Neural crest cell (in vitro differentiated cells): ENCODE results near the gene CDH1. TPM values are rescaled to one million over a fixed set of nuclear protein-coding genes. Genes with fewer than 3 reads are reported as not detected.
"Not testable (repeated sequence)": the region's sequence is repeated elsewhere in the genome, so short reads cannot be mapped to it uniquely, and the experiment has no call there.

ENCODE experiments used
- DNase-seq: peaks from one replicate; pipeline ENCODE4 v3.0.0; 2021; ENCODE audit warnings: low read depth, mixed read lengths, low spot score
- H3K27ac Mint-ChIP-seq: one replicate; pipeline ENCODE4 v1.8.0; 2021; ENCODE audit warnings: mild to moderate bottlenecking, mixed read lengths; ENCODE audit not compliant: unreplicated experiment
- H3K27me3 Mint-ChIP-seq: 2 replicates; pipeline ENCODE4 v1.8.0; 2021; ENCODE audit warnings: low read depth, mild to moderate bottlenecking, mixed read lengths
- H3K36me3 Mint-ChIP-seq: 2 replicates; pipeline ENCODE4 v1.8.0; 2021; ENCODE audit warnings: low read depth, mild to moderate bottlenecking, mixed read lengths
- H3K4me1 Mint-ChIP-seq: 2 replicates; pipeline ENCODE4 v1.8.0; 2021; ENCODE audit warnings: mixed read lengths
- H3K4me3 Mint-ChIP-seq: one replicate; pipeline ENCODE4 v1.8.0; 2021; ENCODE audit warnings: mild to moderate bottlenecking, mixed read lengths
- H3K9me3 Mint-ChIP-seq: 2 replicates; pipeline ENCODE4 v1.8.0; 2021; ENCODE audit warnings: mixed read lengths
- CTCF ChIP-seq: fragments of 200-600 bp; sonication (generic); conservative IDR thresholded peaks from 2 replicates; pipeline ENCODE4 v1.5.0; 2021; ENCODE audit warnings: antibody characterized with exemption, mild to moderate bottlenecking
- total RNA-seq: library from RNA; stranded (reverse); gene quantifications from 2 replicates; pipeline ENCODE4 v1.2.1, GENCODE V29; 2021

CDH1 gene
- total RNA-seq, 1 donor from 2014 or later = 1.1 TPM

DNA sequence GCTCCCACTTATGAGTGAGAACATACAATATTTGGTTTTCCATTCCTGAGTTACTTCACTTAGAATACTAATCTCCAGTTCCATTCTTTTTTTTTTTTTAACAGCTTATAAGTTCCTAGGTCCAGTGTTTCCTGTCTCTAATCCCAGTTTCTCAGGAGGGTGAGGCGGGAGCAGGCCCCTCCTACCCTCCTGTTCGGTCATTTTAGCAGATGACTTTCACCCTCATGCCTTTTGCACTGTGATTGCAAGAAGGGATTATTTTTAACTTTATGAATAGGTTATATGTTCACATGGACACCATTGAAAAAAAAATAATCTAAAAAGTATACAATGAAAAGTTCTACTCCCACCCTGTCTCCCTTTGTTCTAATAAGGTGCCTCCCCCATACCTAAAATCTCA is 47.6 kb downstream of the CDH1 start:
- Mint-ChIP-seq H3K4me1 (peaks cover 26% of the 10 kb centered on the region), H3K27ac (no peak overlapping the region), H3K9me3 (no peaks in the 10 kb centered on the region), H3K36me3 (no peaks in the 10 kb centered on the region), H3K4me3 (no peak overlapping the region), H3K27me3 (no peaks in the 10 kb centered on the region)
- no peak for DNase-seq
- no peak for TF ChIP-seq CTCF

GRCh38 chr16:68785715-68786114 is 48.6 kb downstream of the CDH1 start:
- H3K27ac Mint-ChIP-seq = no peak overlapping the region
- no peaks in the 10 kb centered on the region for H3K9me3 Mint-ChIP-seq
- H3K36me3 Mint-ChIP-seq = no peaks in the 10 kb centered on the region
- no peaks in the 10 kb centered on the region for H3K27me3 Mint-ChIP-seq
- no peak for TF ChIP-seq CTCF
- DNase-seq = no peak
- H3K4me3 Mint-ChIP-seq = no peak overlapping the region
- H3K4me1 Mint-ChIP-seq = peaks cover 30% of the 10 kb centered on the region

GRCh38 chr16:68786685-68787418 is 49.8 kb downstream of the CDH1 start:
- Mint-ChIP-seq H3K36me3 (no peaks in the 10 kb centered on the region), H3K9me3 (no peaks in the 10 kb centered on the region), H3K27me3 (no peaks in the 10 kb centered on the region), H3K27ac (peak overlapping the region; percentile 80), H3K4me1 (peaks cover 24% of the 10 kb centered on the region), H3K4me3 (no peak overlapping the region)
- DNase-seq = no peak
- TF ChIP-seq CTCF = no peak

DNA sequence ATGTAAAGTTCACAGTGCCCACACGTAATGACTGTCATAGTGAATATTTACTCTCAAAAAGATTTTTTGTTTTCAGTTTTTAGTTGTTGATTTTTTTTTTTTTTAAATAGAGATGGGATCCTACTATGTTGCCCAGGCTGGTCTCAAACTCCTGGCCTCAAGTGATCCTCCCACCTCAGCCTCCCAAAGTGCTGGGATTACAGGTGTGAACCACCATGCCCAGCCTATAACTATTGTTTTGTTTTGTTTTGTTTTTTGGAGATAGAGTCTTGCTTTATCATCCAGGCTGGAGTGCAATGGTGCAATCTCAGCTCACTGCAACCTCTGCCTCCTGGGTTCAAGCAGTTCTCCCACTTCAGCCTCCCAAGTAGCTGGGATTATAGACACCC is 50.3 kb downstream of the CDH1 start:
- H3K4me3 Mint-ChIP-seq, H3K27me3 Mint-ChIP-seq, H3K27ac Mint-ChIP-seq, H3K36me3 Mint-ChIP-seq, DNase-seq, H3K9me3 Mint-ChIP-seq: not testable (repeated sequence)
- H3K4me1 Mint-ChIP-seq = peaks cover 24% of the 10 kb centered on the region

DNA sequence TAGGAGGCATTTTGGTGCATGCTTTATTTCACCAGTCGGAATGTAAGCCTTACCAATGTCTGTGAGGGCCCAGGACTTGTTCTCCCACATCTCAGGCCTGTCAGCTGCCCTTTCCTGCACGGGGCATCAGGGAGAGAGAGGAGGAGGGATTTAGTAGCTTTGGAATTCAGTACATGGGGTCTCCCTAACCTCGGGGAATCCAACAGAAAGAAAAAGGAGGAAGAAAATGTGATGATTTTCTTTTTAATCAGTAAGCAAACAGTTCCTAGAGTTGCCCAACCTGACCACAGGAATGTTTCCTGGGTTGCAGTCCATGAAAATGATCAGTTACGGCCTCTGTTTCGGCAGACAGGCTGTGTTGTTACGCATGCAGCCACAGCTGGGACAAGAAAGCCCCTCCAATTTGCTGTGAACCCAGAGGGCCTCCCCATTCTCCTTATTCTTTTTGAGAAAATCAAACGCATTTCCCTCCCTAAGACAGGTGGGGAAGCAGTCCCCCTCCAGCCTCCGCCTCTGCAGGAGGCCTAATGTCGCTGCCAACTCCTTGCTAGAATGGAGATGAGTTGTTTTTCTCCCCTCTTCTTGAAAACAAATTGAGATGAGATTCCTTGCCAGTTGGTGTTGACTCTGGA is 53.2 kb downstream of the CDH1 start:
- Mint-ChIP-seq H3K27me3 (no peaks in the 10 kb centered on the region), H3K36me3 (no peaks in the 10 kb centered on the region), H3K4me1 (peaks cover 26% of the 10 kb centered on the region), H3K4me3 (no peak overlapping the region), H3K27ac (peak overlapping the region; percentile 72), H3K9me3 (no peaks in the 10 kb centered on the region)
- no peak for DNase-seq
- no peak for TF ChIP-seq CTCF

- Mint-ChIP-seq H3K9me3 (no peaks in the 10 kb centered on the region), H3K4me1 (peaks cover 23% of the 10 kb centered on the region), H3K27ac (peak overlapping the region; percentile 72), H3K36me3 (no peaks in the 10 kb centered on the region), H3K27me3 (no peaks in the 10 kb centered on the region), H3K4me3 (no peak overlapping the region)
- TF ChIP-seq CTCF = no peak
- DNase-seq = no peak
Observed at GRCh38 chr16:68790944-68791343, 53.9 kb downstream of the CDH1 start.
